ENCODE results near the gene CHPT1.

GRCh38 chr12:101767537-101767936 lies 70.1 kb downstream of the CHPT1 start:
- TF ChIP-seq CTCF (IDR thresholded peaks at IDR 0.05) (no peak), POLR2A (IDR thresholded peaks at IDR 0.05) (no peak)
